ENCODE results near the gene TTF1. TPM values are rescaled to one million over a fixed set of nuclear protein-coding genes. Genes with fewer than 3 reads are reported as not detected.

The TTF1 gene
- total RNA-seq, 4 donors from 2014 or later, result 9.6 to 30.4 (median 12.0) TPM

DNA sequence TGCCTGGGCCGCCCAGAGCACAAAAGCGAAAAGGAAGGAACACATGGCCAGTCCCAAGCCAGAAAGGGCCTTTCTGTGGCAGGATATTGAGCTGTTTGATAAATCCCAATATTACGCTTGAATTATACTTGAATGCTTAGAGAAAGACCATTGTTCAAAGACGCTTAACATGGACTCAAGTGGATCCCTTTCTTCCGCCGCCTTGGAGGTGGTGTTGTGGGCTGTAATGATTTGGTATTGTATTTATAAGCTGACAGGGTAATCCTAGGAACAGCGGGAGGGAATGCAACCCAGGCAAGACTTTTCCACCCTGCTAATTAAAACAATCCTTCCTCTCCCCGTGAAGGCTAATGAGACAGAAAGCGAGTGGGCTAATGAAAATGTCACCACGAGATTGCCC is 28.2 kb upstream of the TTF1 start:
- Histone ChIP-seq H3K27me3 (peaks cover 0 to 45% of the 10 kb centered on the region in 2 donors), H3K4me3 (no peak overlapping the region), H3K4me1 (no peaks in the 10 kb centered on the region), H3K9me3 (no peaks in the 10 kb centered on the region), H3K36me3 (no peaks in the 10 kb centered on the region), H3K27ac (no peak overlapping the region)
- no peak for DNase-seq (ENCODE audit: low spot score in 2 of 2)
- TF ChIP-seq CTCF (IDR thresholded peaks at IDR 0.05) (no peak), POLR2A (IDR thresholded peaks at IDR 0.05) (no peak), EP300 (IDR thresholded peaks at IDR 0.05) (no peak)
- WGBS, 2 donors, result 28 to 37% methylated on average over 10 of the region's 10 CpGs

DNA sequence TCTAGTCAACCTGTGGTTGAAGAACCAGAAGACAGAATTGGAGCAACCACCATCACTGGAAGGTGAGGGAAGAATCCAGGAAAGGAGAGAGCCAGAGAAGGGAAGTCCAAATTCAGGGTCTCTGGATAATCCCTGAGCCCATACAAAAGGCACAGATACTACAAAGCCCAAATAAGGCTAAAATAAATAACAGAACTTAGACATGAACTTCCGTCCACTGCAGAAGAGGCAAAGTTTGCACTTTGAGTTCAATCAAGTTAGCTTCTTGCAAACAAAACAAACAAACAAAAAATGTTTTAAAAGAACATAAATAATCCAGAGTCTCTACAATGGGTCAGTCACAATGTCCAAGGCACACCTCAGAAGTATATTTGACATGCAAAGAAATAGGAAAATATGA is 24.4 kb upstream of the TTF1 start:
- no peaks in the 10 kb centered on the region for H3K4me1 ChIP-seq
- peaks cover 0 to 74% of the 10 kb centered on the region in 2 donors for H3K27me3 ChIP-seq
- H3K36me3 ChIP-seq, result no peaks in the 10 kb centered on the region
- no peak overlapping the region for H3K27ac ChIP-seq
- DNase-seq (ENCODE audit: low spot score in 2 of 2), result no peak
- no peak overlapping the region for H3K4me3 ChIP-seq
- H3K9me3 ChIP-seq, result no peaks in the 10 kb centered on the region
- TF ChIP-seq POLR2A (IDR thresholded peaks at IDR 0.05) (no peak), CTCF (IDR thresholded peaks at IDR 0.05) (no peak)
- WGBS, 2 donors, result 74 to 84% methylated on average over 1 of the region's 1 CpG

DNA sequence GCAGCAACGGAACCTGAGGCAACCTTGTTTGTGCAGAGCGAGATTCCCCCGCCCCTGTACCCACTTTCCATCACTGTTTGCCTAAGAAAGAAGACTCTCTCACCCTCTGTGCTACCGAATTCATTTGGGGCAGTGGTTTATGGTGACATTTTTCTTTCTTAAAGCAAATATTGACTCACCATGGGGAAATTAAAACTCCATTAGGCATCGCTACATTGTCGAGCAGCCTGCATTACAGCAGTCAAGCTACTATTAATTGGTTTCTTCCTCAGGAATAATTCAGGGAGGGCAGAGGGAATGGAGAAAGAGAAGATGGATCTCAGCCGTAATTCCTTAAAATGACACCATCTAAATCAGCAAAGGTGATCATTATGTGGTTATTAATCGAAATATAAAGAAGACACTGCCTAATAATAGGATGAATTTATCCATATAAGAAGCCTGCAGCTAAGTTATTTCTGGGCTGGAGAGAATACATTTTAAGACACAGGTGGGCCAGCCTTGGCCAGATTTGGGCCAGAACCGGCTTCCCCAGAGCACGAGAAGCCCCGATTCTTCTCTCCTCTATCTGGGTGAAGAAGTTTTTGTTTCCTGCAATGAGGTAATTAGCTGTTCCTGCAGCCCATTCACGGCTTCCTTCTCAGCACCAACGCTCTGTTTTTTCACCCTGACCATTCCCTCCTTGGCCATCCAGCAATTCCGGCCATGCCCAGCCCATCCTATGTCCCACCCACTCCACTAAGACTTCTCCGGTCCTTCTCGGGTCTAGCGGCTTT is 20.2 kb upstream of the TTF1 start:
- Histone ChIP-seq H3K27me3 (peaks cover 0 to 82% of the 10 kb centered on the region in 2 donors), H3K36me3 (no peaks in the 10 kb centered on the region), H3K4me3 (no peak overlapping the region), H3K27ac (no peak overlapping the region), H3K9me3 (no peaks in the 10 kb centered on the region), H3K4me1 (no peaks in the 10 kb centered on the region)
- no peak for TF ChIP-seq EP300 (IDR thresholded peaks at IDR 0.05)
- TF ChIP-seq POLR2A (IDR thresholded peaks at IDR 0.05), result no peak
- TF ChIP-seq CTCF (IDR thresholded peaks at IDR 0.05), result no peak
- whole genome bisulfite sequencing, 2 donors, result 35 to 42% methylated on average over 17 of the region's 17 CpGs
- DNase-seq (ENCODE audit: low spot score in 2 of 2), result no peak

GRCh38 chr9:132425675-132426062 is 19.0 kb upstream of the TTF1 start:
- Histone ChIP-seq H3K36me3 (no peaks in the 10 kb centered on the region), H3K27ac (no peak overlapping the region), H3K27me3 (peaks cover 0 to 85% of the 10 kb centered on the region in 2 donors), H3K4me1 (no peaks in the 10 kb centered on the region), H3K4me3 (no peak overlapping the region), H3K9me3 (no peaks in the 10 kb centered on the region)
- TF ChIP-seq POLR2A (IDR thresholded peaks at IDR 0.05), result no peak
- TF ChIP-seq EP300 (IDR thresholded peaks at IDR 0.05), result no peak
- TF ChIP-seq CTCF (IDR thresholded peaks at IDR 0.05), result no peak
- WGBS, 2 donors, result 31 to 38% methylated on average over 7 of the region's 7 CpGs
- DNase-seq (ENCODE audit: low spot score in 2 of 2), result no peak

DNA sequence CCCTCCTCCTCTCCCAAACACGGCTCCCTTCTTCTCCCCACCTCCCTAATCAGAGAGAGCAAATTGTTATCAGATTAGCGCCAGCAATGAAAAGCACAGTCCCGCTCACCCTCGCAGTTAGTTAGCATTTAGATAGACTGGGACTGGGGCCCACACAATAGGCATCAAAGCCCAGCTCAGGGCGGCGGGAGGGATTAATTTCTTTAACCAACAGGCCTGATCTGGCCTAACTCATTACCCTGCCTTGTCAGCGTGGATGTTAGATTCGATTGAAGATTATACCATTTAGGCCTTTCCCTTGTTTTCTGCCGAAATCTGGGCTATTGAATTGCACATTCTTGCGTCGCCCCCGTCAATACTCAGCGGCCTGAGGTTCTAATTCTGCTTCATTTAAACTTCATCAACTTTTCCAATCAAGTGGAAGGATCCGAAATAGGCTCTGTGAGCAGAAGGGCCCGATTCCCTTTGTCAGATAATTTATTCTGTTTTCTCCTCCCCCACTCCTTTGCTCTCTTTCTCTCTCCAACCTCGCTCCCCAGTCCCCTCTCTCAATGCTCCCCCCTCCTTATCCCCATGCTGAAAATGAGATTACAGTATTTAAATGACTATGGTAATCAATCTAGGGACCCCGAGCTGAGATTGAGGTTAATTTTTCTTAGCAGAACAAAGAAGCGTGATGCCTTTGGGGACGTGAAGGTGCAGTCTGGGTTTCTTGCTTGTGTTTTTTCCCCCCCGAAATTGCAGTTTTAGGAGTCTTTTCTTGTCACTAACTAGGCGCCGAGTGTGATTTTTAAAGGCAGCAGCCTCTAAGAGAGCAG is 18.4 kb upstream of the TTF1 start:
- H3K27me3 ChIP-seq, result peaks cover 0 to 91% of the 10 kb centered on the region in 2 donors
- no peak for DNase-seq (ENCODE audit: low spot score in 2 of 2)
- no peak overlapping the region for H3K4me3 ChIP-seq
- no peaks in the 10 kb centered on the region for H3K36me3 ChIP-seq
- H3K27ac ChIP-seq, result no peak overlapping the region
- WGBS, 2 donors, result 30 to 42% methylated on average over 22 of the region's 22 CpGs
- H3K4me1 ChIP-seq, result no peaks in the 10 kb centered on the region
- TF ChIP-seq CTCF (IDR thresholded peaks at IDR 0.05), result no peak
- TF ChIP-seq EP300 (IDR thresholded peaks at IDR 0.05), result no peak
- no peak for TF ChIP-seq POLR2A (IDR thresholded peaks at IDR 0.05)
- H3K9me3 ChIP-seq, result no peaks in the 10 kb centered on the region
